ENCODE measurements around the gene POLR2H. TPM values are rescaled to one million over a fixed set of nuclear protein-coding genes. Genes with fewer than 3 reads are reported as not detected.
A peak's percentile ranks its signal among the peaks of the same experiment; 100 is the strongest.

Gene POLR2H
- total and polyA plus RNA-seq, 2 experiments from 2014 or later, result 66.3 to 81.2 TPM

DNA sequence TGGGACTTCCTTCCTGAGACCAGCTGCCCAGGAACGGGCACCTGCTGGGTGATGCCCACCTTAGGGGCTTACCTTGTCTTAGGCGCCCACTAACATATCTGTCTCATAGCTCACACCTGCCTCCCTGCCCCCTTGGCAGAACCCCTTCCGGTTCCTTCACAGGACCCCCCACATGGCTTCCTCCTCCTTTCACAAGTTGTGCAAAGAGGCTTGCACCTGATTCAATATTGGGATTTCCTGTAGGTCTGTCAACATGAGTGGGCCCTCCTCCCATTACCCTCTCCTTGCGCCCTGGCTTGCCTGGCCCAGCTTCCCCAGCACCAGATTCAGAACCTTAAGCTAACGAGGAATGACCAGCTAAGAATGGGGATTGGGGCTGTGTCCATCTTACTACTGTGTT is 15.9 kb downstream of the POLR2H start:
- 80% methylated on average over 5 of the region's 5 CpGs for WGBS, 2 experiments (ENCODE audit: low coverage in 1 of 2, low lambda C conversion rate in 2 of 2, missing lambda C conversion rate in 2 of 2)
- Histone ChIP-seq H3K27ac (no peak overlapping the region), H3K4me2 (ENCODE audit: unreplicated experiment) (no peak overlapping the region), H3K9me3 (ENCODE audit: low read depth) (no peaks in the 10 kb centered on the region), H3K9ac (no peak overlapping the region), H3K36me3 (ENCODE audit: low read depth) (no peaks in the 10 kb centered on the region), H2AFZ (no peak overlapping the region), H3K27me3 (replicated peaks; ENCODE audit: insufficient read depth) (peaks cover 29% of the 10 kb centered on the region), H3K4me1 (ENCODE audit: insufficient read depth) (peaks cover 8% of the 10 kb centered on the region; the same call in 1 of the 2 replicates), H3K4me3 (no peak overlapping the region), H3F3A (ENCODE audit: insufficient read depth) (no peaks in the 10 kb centered on the region; the same call in 1 of the 2 replicates), H3K79me2 (ENCODE audit: insufficient read depth) (no peaks in the 10 kb centered on the region), H3K9me2 (ENCODE audit: insufficient read depth) (no peaks in the 10 kb centered on the region), H4K20me1 (ENCODE audit: insufficient read depth) (no peaks in the 10 kb centered on the region)
- TF ChIP-seq EZH2 (IDR thresholded peaks at IDR 0.05; ENCODE audit: insufficient read depth, poor library complexity, severe bottlenecking), result no peak
- TF ChIP-seq EZH2phosphoT487 (IDR thresholded peaks at IDR 0.05; ENCODE audit: insufficient read depth, low read depth), result no peak
- DNase-seq, result no peak
- in situ Hi-C loops (cut with MboI), result loop anchor here (10.0 kb wide), 1 partner anchor 147 kb away; no protein-coding TSS in a partner anchor

DNA sequence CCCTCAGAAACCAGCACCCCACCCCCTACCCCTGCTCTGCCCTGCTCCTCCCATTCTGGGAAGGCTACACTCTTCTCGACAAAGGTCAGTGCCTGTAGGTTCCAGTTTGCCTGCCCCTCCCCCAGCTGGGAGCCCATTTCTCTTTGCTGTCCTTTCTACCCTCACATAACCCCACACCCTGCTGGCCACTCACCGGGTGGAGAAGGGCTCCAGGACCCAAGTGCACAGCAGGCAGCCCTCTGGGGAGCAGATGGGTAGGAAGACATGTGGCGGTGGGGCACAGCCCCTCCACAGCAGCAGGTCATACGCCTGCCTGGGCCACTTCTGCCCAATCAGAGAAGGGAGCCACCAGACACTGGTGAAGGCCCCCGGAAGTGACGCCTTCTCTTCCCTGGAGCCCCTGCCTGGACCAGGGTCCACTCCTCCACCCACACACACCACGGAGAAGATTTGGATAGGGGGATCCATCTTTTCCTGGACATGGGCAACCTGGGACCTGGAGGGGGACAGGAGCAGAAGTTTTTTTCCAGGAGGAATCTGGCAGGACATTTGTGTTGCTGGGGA is 16.5 kb downstream of the POLR2H start, which contains the start of gene THPO:
Gene THPO (minus strand): TSS at position 326 of the 564 bp plus-strand sequence. CDS start 1,948 bp downstream, outside the sequence.
- Histone ChIP-seq H3K9me3 (ENCODE audit: low read depth) (no peaks in the 10 kb centered on the region), H3K9ac (no peak within 1 kb of the TSS), H3K9me2 (ENCODE audit: insufficient read depth) (no peaks in the 10 kb centered on the region), H3F3A (ENCODE audit: insufficient read depth) (no peaks in the 10 kb centered on the region; the same call in 1 of the 2 replicates), H3K27me3 (replicated peaks; ENCODE audit: insufficient read depth) (peaks cover 33% of the 10 kb centered on the region), H3K79me2 (ENCODE audit: insufficient read depth) (no peaks in the 10 kb centered on the region), H3K36me3 (ENCODE audit: low read depth) (no peaks in the 10 kb centered on the region), H3K4me3 (no peak within 1 kb of the TSS), H4K20me1 (ENCODE audit: insufficient read depth) (no peaks in the 10 kb centered on the region), H2AFZ (no peak within 1 kb of the TSS), H3K4me1 (ENCODE audit: insufficient read depth) (peaks cover 8% of the 10 kb centered on the region; the same call in 1 of the 2 replicates), H3K27ac (no peak within 1 kb of the TSS), H3K4me2 (ENCODE audit: unreplicated experiment) (no peak within 1 kb of the TSS)
- WGBS, 2 experiments (ENCODE audit: low coverage in 1 of 2, low lambda C conversion rate in 2 of 2, missing lambda C conversion rate in 2 of 2), result 68 to 79% methylated on average over 7 of the region's 7 CpGs
- in situ Hi-C loops (cut with MboI), result loop anchor here (10.0 kb wide), 1 partner anchor 147 kb away; no protein-coding TSS in a partner anchor
- no peak for DNase-seq
- TF ChIP-seq EZH2phosphoT487 (IDR thresholded peaks at IDR 0.05; ENCODE audit: insufficient read depth, low read depth), result no peak
- no peak for TF ChIP-seq EZH2 (IDR thresholded peaks at IDR 0.05; ENCODE audit: insufficient read depth, poor library complexity, severe bottlenecking)

DNA sequence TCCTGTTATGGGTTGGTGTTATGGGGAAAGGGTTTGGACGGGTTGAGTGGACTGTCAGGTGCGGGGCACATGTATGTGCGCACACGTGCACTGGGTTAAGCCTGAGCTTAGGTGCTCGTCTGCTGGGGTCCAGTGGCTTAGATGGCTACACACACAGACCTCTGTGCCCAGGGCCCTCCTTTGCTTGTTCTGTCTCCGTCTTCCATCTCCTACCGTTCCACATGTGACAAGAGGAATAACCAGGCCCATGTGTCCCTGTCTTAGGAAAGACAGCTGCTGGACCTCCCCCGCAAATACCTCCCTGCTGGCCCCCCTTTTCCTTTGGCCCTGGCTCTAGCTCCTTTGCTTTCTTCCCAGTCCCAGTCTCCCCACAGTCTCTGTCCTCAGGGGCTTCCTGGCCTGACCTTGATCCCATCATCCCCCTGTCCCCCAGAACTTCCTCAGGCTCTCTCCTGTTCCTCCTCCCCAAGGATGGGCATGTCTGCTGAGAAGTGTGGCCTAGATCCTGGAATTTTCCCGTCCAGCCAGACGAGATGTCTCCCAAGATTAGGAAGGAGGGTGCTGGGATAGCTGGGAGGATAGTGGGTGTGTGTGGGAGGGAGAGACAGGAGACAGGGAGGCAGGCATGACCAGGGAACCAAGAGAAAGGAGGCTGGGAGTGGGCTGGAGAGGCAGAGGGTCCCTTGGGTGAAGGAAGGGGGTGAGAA is 17.3 kb downstream of the POLR2H start:
- WGBS, 2 experiments (ENCODE audit: low coverage in 1 of 2, low lambda C conversion rate in 2 of 2, missing lambda C conversion rate in 2 of 2), result 64 to 69% methylated on average over 10 of the region's 10 CpGs
- Histone ChIP-seq H3K36me3 (ENCODE audit: low read depth) (no peaks in the 10 kb centered on the region), H3K27me3 (replicated peaks; ENCODE audit: insufficient read depth) (peaks cover 33% of the 10 kb centered on the region), H3K4me2 (ENCODE audit: unreplicated experiment) (no peak overlapping the region), H2AFZ (no peak overlapping the region), H3K27ac (no peak overlapping the region), H3K9me3 (ENCODE audit: low read depth) (no peaks in the 10 kb centered on the region), H3K4me1 (ENCODE audit: insufficient read depth) (peaks cover 1% of the 10 kb centered on the region; the same call in 1 of the 2 replicates), H3K4me3 (no peak overlapping the region), H3K9me2 (ENCODE audit: insufficient read depth) (no peaks in the 10 kb centered on the region), H3K79me2 (ENCODE audit: insufficient read depth) (no peaks in the 10 kb centered on the region), H3K9ac (no peak overlapping the region), H4K20me1 (ENCODE audit: insufficient read depth) (no peaks in the 10 kb centered on the region), H3F3A (ENCODE audit: insufficient read depth) (no peaks in the 10 kb centered on the region; the same call in 1 of the 2 replicates)
- DNase-seq, result no peak
- in situ Hi-C loops (cut with MboI), result loop anchor here (10.0 kb wide), 1 partner anchor 146 kb away; no protein-coding TSS in a partner anchor
- TF ChIP-seq EZH2 (IDR thresholded peaks at IDR 0.05; ENCODE audit: insufficient read depth, poor library complexity, severe bottlenecking), result peak; percentile 33
- TF ChIP-seq EZH2phosphoT487 (IDR thresholded peaks at IDR 0.05; ENCODE audit: insufficient read depth, low read depth), result no peak

DNA sequence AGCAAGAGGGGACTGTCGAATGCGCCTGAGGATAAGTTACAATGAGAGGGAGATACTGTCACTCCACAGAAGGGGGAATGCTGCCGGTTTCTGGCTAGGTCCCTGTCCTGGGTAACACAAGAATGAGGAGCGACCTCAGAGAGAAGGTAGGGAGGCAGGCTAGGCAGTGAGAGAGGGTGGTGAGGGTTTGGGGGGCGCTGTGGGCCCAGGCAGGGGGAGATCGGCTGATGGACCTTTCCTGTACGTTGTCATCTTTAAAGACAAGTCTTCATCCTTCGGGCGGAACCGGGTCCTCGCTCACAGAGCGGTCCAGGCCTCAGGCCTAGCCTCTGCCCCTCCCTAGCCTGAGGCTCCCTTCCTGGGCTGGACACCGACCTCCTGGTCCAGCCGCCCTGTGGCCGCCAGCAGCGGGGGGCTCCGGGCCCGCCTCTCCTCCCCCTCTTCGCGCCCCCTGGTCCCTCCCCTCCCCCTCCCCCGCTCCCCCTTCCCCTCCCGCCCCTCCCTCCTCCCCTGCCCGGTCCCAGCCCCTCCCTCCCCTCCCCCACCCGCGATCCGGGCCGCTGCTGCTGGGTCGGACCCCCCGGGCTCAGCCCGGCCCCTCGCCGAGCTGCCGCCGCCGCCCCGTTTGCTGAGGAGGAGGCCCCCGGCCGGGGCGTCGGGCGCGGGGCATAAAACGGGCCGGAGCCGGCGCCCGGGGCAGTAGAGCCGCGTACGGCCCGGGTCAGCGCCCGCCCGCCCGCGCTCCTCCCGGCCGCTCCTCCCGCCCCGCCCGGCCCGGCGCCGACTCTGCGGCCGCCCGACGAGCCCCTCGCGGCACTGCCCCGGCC is 18.1 kb downstream of the POLR2H start, which contains the start of gene CHRD:
Gene CHRD (plus strand): TSS at position 697 of the 827 bp plus-strand sequence. CDS start 265 bp downstream, outside the sequence.
- in situ Hi-C loops (cut with MboI), result loop anchor here (10.0 kb wide), 1 partner anchor 145 kb away; no protein-coding TSS in a partner anchor
- no peak within 1 kb of the TSS for H3K9ac ChIP-seq

More for the DNA sequence above, 18.1 kb downstream of the POLR2H start, which contains the start of gene CHRD:
- 12 to 28% methylated on average over 11 to 31 of the region's 71 CpGs for WGBS, 2 experiments (ENCODE audit: low coverage in 1 of 2, low lambda C conversion rate in 2 of 2, missing lambda C conversion rate in 2 of 2)
- no peaks in the 10 kb centered on the region for H3K4me1 ChIP-seq (ENCODE audit: insufficient read depth)
- H3K79me2 ChIP-seq (ENCODE audit: insufficient read depth), result no peaks in the 10 kb centered on the region
- H4K20me1 ChIP-seq (ENCODE audit: insufficient read depth), result no peaks in the 10 kb centered on the region
- DNase-seq, result no peak
- H2AFZ ChIP-seq, result no peak within 1 kb of the TSS
- H3K9me3 ChIP-seq (ENCODE audit: low read depth), result no peaks in the 10 kb centered on the region
- no peak within 1 kb of the TSS for H3K27ac ChIP-seq
- H3F3A ChIP-seq (ENCODE audit: insufficient read depth), result no peaks in the 10 kb centered on the region
- TF ChIP-seq EZH2phosphoT487 (IDR thresholded peaks at IDR 0.05; ENCODE audit: insufficient read depth, low read depth), result no peak
- no peak for TF ChIP-seq EZH2 (IDR thresholded peaks at IDR 0.05; ENCODE audit: insufficient read depth, poor library complexity, severe bottlenecking)
- no peaks in the 10 kb centered on the region for H3K9me2 ChIP-seq (ENCODE audit: insufficient read depth)
- peaks cover 33% of the 10 kb centered on the region for H3K27me3 ChIP-seq (replicated peaks; ENCODE audit: insufficient read depth)
- peak within 1 kb of the TSS; percentile 80 for H3K4me2 ChIP-seq (ENCODE audit: unreplicated experiment)
- H3K36me3 ChIP-seq (ENCODE audit: low read depth), result no peaks in the 10 kb centered on the region
- peak within 1 kb of the TSS; percentile 69 for H3K4me3 ChIP-seq

Data from GM23248 (cell line).